NCI-H2196 (cell line): ENCODE results near the gene CBX5.
"Not testable (repeated sequence)": the region's sequence is repeated elsewhere in the genome, so short reads cannot be mapped to it uniquely, and the experiment has no call there.

ENCODE experiments used
- DNase-seq: peaks from one replicate; lab custom pipeline; 2025; ENCODE audit not compliant: unreplicated experiment; lab: John Stamatoyannopoulos, UW

CBX5 gene

DNA sequence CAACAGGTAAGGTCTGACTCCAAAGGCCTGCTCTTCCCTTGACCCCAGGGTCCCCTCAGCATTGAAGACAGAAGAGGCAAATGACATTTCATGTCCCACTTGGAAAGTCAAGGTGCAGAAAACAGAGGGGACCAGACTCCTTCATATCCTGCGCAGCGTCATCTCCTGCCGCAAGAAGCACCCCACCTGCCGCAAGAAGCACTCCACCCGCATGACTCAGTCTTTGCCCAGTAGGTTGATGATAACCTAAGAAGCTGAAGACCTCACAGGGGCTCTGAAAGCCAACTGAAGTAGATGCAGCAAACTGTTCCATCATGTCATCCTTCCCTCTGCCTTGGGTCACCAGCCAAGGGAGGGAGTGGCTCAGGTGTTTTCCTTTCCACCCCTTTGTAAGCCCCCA lies 79.5 kb downstream of the CBX5 start:
- DNase-seq, result no peak

DNA sequence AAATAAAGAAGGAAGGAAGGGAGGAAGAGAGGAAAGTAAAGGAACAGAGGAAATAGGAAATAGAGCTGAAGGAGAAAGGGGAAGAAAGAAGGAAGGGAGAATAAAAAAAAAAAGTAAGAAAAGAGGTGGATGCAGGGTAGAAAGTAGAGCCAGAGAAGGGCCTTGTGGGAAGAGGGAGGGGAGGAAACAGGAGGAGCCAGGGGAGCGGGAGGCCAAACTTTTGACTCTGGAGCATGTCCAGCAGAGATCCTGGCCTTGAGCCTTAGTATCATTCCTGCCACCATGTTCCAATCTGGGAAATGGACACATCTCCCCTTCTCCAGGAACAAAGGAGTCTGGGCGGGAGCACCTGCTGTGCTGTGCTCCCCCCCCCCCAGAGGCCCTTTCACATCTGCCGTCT lies 80.0 kb downstream of the CBX5 start:
- DNase-seq, result no peak

DNA sequence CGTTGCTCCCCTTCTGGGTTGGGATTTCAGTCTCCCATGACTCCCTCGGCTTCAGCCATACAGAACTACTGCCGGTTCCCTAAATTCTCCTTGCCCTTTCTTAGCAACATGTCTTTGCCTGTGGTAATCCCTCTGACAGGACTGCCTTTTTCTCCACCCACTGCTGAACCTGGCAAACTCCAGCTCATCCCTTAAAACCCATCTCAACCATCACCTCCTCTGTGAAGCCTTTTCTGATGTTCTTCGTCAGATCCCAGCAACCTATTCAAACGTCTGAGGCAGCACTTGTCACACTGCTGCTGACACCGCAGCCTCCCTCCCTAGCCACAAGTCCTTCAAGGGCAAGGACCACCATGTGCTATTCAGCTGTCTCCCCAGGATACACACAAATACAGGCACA lies 80.9 kb downstream of the CBX5 start:
- no peak for DNase-seq

DNA sequence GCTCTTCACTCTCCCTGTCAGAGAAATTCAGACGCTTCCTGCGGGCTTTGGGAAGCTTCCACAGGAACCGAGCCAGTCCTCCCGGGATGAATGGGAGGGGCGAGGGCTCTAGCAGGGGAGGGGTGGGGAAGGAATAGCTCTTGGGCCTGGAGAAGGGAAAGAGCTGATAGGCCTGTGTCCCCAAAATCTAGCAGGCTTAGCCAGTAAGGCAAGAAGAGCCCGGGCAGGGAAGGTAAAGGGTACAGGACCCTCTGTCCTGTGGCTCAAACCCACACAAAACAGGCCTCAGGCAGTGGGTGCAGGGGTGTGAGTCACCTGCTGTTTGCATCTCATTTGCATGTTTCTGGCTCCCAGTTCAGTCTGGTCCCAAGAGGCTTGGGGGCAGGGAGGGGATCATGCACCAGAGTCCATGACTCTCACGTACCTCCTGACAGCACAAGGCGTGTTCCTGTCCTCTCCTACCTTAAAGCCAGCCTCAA lies 82.5 kb downstream of the CBX5 start:
- no peak for DNase-seq

DNA sequence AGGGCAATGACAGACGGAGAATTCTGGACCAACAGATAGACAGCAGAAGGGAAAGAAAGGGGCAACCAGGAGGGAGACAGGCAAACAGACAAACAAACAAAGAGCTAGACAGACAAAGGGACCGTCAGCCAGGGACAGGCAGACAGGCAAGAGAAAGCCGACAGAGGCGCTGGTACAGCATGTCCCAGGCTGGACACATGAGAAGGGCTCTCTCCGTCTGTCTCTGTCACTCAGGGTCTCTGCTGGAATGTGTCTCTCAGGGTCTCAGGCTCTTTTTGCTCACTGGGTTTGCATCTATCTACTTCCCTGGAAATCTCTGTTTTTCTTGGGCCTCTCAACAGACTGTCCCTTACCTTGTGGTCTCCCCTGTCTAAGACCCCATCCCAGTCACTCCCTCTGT lies 82.9 kb downstream of the CBX5 start:
- DNase-seq, result no peak

DNA sequence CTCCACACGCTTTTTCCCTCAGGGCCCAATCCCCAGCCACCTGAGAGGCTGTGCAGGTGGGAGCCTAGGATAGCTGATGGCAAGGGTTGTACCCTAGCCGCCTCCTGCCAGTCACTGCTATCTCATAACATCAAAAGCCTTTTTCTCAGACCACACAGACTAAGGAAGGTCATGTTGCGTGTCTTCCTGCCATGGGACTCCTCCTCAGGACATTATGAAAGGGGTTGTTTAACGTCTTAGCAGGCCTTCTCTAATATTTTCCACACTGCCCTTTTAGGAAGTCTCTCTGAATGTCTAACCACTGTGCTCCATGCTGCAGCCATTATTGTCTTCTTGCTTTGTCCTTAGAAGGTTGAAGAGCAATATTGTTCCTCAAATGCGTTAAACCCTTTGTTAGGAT lies 83.5 kb downstream of the CBX5 start:
- no peak for DNase-seq

DNA sequence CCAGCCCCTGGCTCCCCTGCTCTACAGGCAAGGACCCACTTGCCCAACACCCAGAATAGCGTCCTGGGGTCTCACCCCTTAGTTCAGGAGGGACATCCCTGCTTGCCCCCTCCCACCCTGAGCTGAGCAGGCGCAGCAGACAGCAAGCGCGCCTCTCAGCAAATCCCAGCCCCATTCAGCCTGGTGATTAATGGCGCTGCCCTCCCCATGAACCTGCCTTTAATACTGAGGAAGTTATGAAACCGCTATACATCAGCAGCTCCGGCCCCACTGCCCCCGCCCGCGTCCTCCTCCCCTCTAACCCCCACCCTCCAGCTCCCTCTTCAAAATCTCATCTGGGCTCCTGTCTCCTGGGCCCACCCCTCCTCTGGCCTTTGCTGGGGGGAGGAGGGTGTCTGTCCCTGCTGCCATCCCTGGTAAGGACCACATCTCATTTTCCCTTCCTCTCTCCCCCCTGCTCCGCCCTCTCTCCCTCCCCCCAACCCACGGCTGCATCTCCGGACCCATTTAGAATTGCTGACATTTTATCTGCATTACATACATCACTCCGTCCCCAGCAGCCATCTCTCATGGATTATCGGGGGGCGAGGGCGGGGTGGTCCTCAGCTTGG lies 84.1 kb downstream of the CBX5 start:
- DNase-seq, result no peak

DNA sequence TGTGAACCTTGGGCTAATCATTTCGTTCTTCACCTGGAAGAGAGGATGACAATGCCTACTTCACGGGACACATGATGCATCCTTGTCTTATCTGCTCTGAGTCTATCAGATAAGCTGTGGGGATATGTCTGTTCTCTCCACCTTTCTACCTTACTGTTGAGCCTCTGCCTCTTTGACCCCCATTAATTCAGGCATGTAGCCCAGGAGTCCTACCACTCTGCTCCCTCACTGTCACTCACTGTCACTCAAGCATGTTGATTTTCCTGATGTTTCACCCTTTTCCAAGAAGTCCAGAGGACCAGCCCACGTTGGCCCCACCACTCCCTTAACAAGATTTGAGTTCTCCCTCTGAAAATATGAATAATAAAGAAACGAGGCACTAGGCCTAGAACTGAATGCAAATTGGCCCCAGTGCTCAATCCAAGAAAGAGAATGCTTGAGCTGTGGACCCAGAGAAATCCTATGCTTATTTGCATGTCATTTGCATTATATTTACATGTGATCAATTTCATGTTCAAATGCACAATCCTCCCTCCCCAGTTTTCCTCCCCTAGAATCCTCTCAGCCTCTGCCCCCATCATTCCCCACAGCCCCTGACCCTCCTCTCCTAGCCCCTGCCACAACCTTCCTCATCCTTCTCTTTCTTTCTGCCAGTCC lies 84.7 kb downstream of the CBX5 start:
- no peak for DNase-seq

DNA sequence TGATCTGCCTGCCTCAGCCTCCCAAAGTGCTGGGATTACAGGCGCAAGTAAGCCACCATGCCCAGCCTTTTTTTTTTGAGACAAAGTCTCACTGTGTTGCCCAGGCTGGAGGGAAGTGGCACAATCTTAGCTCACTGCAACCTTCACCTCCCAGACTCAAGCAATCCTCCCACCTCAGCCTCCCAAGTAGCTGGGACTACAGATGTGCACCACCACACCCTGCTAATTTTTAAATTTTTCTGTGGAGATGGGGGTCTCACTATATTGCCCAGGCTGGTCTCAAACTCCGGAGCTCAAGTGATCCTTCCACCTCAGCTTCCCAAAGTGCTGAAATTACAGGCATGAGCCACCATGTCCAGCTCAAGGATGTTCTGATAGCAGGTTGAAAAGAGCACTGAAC lies 85.3 kb downstream of the CBX5 start:
- not testable (repeated sequence) for DNase-seq

DNA sequence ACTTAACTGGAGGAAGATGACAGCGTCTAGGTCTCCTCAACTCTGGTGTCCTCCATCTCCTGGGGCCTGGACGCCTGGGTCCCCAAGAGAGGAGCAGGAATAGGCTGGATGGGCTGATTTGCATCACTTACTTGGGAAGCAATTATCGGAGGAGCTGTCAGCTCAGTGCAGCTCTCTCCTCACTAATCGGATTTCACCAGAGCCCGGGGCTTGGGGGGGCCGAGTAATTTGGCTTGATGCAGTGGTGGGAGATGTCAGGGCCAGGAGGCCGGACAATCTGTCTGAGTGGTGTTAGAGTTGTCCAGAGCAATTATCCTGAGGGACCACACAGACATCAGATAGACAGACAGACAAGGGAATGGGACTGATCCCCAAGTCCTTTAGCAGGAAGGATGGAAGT lies 86.5 kb downstream of the CBX5 start:
- DNase-seq, result no peak

DNA sequence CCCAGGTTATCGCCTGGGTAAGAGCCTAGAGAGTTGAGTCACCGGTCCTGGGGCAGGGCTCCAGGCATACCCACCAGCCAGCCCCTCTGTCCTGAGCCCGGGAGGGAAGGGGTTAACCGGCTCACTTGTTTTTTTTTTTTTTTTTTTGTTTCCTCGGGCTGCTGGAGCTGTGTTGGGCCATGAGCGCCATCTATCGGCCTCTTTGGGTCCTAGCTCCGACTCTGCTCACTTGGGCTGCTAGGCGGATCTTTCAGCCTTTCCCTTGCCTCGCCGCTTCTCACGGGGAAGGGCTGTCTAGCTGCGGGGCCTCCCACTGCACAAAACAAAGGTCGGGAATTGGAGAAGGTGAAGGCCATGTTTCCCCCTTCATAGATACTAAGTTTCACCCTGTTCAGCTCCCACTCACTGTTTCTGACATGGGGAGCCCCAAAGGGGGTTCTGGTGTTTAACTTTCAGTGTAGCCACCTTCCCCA lies 88.3 kb downstream of the CBX5 start:
- peak; percentile 75 for DNase-seq

DNA sequence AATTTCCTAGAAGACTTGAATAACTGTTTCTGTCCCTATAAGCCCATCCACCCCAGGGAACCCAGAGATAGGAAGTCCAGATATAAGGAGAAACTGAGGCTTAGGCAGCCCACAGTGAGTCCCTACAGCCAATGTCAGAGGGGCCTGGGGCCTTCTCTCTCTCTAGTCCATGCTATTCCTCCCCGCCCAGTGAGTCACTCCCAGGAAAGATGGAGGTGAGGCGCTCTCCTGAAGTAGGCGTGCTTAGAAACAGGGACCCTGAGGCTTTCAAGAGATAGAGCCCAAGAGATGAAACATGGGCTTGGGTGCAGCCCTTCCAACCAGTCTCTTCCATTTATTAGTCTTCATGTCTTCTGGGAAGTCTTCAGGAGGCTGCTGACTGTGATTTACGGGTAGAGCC lies 88.8 kb downstream of the CBX5 start:
- no peak for DNase-seq

DNA sequence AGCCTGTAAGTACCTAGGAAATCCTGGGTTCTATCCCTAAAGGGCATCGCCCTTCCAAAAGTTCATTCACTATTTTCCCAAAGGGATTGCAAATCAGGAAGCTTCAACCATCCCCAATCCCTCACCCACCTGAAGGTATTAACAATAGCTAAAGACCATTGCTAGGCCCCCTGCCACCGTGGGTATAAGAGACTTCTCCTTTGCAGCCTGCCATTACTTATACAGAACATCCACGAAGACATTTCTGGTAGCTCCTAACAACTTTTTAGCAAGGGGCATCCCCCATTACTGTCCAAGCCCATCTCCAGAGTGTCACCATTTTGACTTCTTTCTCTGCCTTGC lies 90.8 kb downstream of the CBX5 start:
- DNase-seq, result no peak

DNA sequence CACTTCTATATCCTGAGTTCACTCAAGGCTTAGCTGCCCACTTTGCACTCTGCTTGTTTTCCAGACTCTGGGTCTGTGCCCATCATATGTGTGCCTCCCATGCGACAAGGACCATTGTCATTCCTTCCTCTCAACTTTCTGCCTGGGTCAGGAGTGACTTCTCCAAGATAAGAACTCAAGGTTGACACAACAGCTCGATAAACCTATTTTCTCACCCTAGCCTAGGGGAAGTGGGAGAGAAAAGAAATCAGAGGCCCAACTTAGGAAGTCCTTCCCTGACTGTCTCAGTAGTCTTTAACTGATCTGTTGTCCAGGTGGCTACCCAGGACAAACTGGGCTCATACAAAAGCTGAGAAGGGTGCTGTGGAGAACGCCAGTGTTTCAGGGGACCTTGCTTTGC lies 92.8 kb downstream of the CBX5 start:
- no peak for DNase-seq

DNA sequence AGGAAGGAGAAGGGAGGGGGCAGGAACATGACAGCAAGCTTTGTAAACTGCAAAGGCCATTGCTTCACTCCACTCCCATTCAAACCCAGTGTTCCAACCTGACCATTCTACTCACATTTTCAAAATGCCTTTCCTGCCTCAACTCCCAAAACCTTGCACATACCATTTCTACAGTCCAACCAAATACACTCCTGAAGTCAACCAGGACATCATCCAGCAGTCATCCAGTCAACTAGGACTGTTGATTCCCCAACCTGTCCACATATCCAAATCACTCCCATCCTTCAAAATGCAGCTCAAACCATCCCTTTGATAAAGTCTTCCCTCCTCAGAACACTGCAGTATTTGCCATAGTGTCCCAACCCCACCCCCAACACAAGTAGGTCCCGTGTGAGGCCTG lies 94.0 kb downstream of the CBX5 start:
- no peak for DNase-seq

DNA sequence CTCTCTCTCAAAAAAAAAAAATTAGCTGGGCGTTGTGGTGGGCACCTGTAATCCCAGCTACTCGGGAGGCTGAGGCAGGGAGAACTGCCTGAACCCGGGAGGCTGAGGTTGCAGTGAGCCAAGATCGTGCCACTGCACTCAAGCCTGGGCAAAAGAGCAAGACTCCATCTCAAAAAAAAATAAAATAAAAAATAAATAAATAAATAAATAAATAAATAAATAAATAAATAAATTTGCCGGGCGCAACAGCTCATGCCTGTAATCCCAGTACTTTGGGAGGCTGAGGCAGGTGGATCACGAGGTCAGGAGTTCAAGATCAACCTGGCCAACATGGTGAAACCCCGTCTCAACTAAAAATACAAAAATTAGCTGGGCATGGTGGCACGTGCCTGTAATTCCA lies 94.6 kb downstream of the CBX5 start:
- DNase-seq, result not testable (repeated sequence)

DNA sequence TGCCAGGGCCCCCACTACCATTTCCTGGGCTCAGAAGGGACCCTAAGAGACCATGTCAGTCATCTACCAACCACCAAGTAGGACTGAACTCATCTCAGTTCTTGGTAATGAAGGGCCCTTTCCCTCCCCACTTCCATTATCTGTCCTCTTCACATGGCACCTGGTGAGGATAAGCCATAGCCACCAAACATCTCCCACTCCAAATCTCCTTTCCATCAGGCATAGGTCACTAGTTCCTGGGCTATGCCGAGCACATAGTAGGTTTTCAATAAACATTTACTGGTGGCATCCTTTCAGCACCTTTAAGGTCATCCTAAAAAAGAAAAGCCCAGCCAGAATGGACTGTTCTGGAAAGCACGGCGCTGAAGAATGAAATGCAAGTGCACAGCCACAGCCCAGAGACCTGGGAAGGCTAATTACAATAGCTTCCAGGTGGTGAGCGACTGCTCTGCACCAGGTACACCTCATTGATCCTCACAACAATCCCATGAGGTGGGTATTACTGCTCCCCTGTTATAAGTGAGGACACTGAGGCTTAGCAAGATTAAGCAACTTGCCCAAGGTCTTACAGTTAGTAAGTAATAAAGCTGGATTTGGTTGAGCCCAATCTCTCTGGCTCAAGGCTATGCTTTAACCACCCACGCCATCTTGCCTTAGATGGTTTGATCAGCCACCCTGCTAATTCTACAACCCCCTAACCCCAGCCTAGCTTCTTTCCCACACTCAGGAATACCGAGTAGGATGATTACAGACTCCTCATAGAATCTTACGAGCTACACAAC lies 95.7 kb downstream of the CBX5 start:
- DNase-seq, result no peak

DNA sequence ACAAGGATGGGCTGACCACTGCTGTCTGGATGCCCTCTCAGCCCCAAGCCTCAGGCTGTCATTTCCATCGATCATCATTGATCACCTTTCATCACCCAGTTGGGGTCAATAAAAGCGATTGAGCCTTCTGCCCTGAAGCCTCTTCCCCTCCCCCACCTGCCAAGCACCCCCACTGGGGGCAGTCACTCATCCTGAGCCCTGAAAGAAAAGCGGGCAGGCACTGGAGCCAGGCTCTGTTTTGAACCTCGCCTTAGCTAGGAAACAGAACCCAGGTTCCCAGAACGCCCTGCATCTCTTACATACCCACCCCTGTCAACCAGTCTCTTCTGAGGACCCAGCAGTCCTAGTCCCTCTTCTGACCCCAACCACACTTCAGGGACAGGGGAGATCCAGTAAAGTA lies 96.9 kb downstream of the CBX5 start:
- no peak for DNase-seq

DNA sequence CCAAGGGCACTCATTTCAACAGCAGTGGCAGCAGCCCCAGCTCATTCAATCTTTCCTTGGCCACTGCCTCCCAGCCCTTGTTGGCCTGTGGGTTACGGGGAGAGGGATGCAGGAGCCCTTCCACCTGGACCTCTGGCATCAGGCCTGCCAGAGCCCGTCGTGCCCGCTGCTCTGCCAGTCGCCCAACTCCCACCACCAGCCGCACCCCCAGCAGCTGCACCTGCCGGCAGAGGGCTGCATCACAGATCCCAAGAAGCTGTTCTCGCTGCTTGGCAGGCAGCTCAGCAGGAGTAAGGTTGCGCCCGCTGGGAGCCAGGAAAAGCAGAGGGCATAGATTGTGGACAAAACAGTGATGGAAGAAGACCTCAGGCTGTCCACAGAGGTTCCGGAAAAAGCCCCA lies 97.8 kb downstream of the CBX5 start:
- DNase-seq, result no peak
